HEK293 (cell line): ENCODE data around the gene CYB561D2.

Experiments
- ATF2 ChIP-seq: fragments of 450-650 bp; formaldehyde crosslinking; IDR thresholded peaks from 2 replicates; pipeline ENCODE4 v1.5.1; 2016; ENCODE audit warnings: missing biosample characterization, missing genetic modification characterization, low read depth
- CTCF ChIP-seq: fragments of 450-650 bp; formaldehyde crosslinking; IDR thresholded peaks from 2 replicates; pipeline ENCODE4 v1.5.1; 2016; ENCODE audit warnings: missing biosample characterization, missing genetic modification characterization
- KLF9 ChIP-seq: fragments of 450-650 bp; formaldehyde crosslinking; IDR thresholded peaks from 2 replicates; pipeline ENCODE4 v1.5.1; 2016; ENCODE audit warnings: missing biosample characterization, missing genetic modification characterization, low read depth
- PATZ1 ChIP-seq: fragments of 450-650 bp; formaldehyde crosslinking; IDR thresholded peaks from 2 replicates; pipeline ENCODE4 v1.5.1; 2016; ENCODE audit warnings: missing biosample characterization, missing genetic modification characterization
- PBX3 ChIP-seq: sonication (generic); formaldehyde crosslinking; IDR thresholded peaks from 2 replicates; pipeline ENCODE4 v1.8.1; 2022; ENCODE audit warnings: mild to moderate bottlenecking, moderate library complexity, missing genetic modification reagents
- PRDM1 ChIP-seq: fragments of 450-650 bp; formaldehyde crosslinking; IDR thresholded peaks from 2 replicates; pipeline ENCODE4; 2016; ENCODE audit warnings: missing biosample characterization, missing genetic modification characterization
- PRDM4 ChIP-seq: fragments of 450-650 bp; formaldehyde crosslinking; IDR thresholded peaks from 2 replicates; pipeline ENCODE4 v1.5.1; 2017; ENCODE audit warnings: missing biosample characterization, missing genetic modification characterization
- ZBTB10 ChIP-seq: fragments of 450-650 bp; formaldehyde crosslinking; IDR thresholded peaks from 2 replicates; pipeline ENCODE4 v1.5.1; 2016; ENCODE audit warnings: missing biosample characterization, missing genetic modification characterization
- ZBTB7A ChIP-seq: fragments of 450-650 bp; formaldehyde crosslinking; IDR thresholded peaks from 2 replicates; pipeline ENCODE4 v1.5.1; 2016; ENCODE audit warnings: low read depth, missing biosample characterization, missing genetic modification characterization
- ZFP41 ChIP-seq: fragments of 450-650 bp; formaldehyde crosslinking; IDR thresholded peaks from 2 replicates; pipeline ENCODE4 v1.5.1; 2016; ENCODE audit warnings: missing biosample characterization, missing genetic modification characterization, borderline replicate concordance
- ZNF211 ChIP-seq: fragments of 450-650 bp; formaldehyde crosslinking; IDR thresholded peaks from 2 replicates; pipeline ENCODE4 v1.5.1; 2016; ENCODE audit warnings: low read depth, missing biosample characterization, missing genetic modification characterization
- ZNF274 ChIP-seq, 2 experiments: fragments of 200-500 bp in 1 of 2; fragments of 450-650 bp in 1 of 2; sonication (Bioruptor generic) in 1 of 2; formaldehyde crosslinking in 1 of 2; IDR thresholded peaks; 2 replicates each; pipeline versions ENCODE4 v1.5.1 to v1.6.1; 2014 to 2016; ENCODE audit warnings: borderline replicate concordance in 1 of 2, inconsistent platforms in 1 of 2, low read length in 1 of 2, missing biosample characterization in 1 of 2, missing genetic modification characterization in 1 of 2
- ZSCAN18 ChIP-seq: fragments of 450-650 bp; formaldehyde crosslinking; IDR thresholded peaks from 2 replicates; pipeline ENCODE4 v1.5.1; 2016; ENCODE audit warnings: missing biosample characterization, missing genetic modification characterization

GRCh38 chr3:50389414-50389767 is 38.7 kb downstream of the CYB561D2 start:
- TF ChIP-seq ZNF211 (tag by site-specific recombination) (no peak), PBX3 (no peak), CTCF (tag by site-specific recombination) (no peak), ZBTB10 (tag by site-specific recombination) (no peak), PRDM4 (tag by site-specific recombination) (no peak), ZBTB7A (tag by site-specific recombination) (no peak), KLF9 (tag by site-specific recombination) (no peak), ZNF274 (IDR thresholded peaks at IDR 0.05; ENCODE audit: low read length) (no peak), ZNF274 (tag by site-specific recombination; IDR thresholded peaks at IDR 0.05; ENCODE audit: borderline replicate concordance) (no peak), ZSCAN18 (tag by site-specific recombination) (no peak), ATF2 (tag by site-specific recombination) (no peak), ZFP41 (no peak), PRDM1 (tag by site-specific recombination) (no peak), PATZ1 (tag by site-specific recombination) (no peak)
